ENCODE data around the gene SIAH1. TPM values are rescaled to one million over a fixed set of nuclear protein-coding genes. Genes with fewer than 3 reads are reported as not detected.
"Not testable (repeated sequence)": the region's sequence is repeated elsewhere in the genome, so short reads cannot be mapped to it uniquely, and the experiment has no call there.

Gene SIAH1
- total and polyA plus RNA-seq, 8 donors = 10.9 to 77.7 (median 21.4) TPM

DNA sequence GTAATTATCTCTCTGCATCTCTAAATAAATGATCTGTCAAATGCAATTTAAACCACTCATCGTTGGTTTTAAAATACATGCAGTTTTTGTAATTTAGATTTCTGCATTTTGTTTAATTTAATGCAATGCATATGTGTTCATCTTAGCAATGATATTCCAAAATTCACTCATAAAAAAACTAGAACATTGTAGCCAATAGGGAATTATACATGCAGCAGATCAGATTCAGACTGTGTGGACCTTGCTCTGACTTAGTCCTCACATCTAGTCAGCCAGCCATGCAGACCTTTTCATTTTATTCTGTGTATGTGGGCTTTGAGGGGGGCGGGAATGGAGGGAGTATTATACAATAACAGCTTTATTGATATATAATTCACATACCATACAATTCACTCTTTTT lies 37.3 kb upstream of the SIAH1 start:
- Histone ChIP-seq H3K9me3 (no peaks in the 10 kb centered on the region), H3K27ac (no peak overlapping the region), H3K36me3 (no peaks in the 10 kb centered on the region), H3K4me3 (no peak overlapping the region), H3K27me3 (no peaks in the 10 kb centered on the region), H3K4me1 (no peaks in the 10 kb centered on the region)
- WGBS, 5 donors = 77 to 84% (median 78%) methylated on average over 2 of the region's 2 CpGs
- no peak for DNase-seq
- intact Hi-C loops (cut with DNase I; ENCODE audit: low total_unique reads) = no loop called here
- TF ChIP-seq POLR2A (IDR thresholded peaks at IDR 0.05) = no peak
- TF ChIP-seq EP300 (IDR thresholded peaks at IDR 0.05) = no peak
- no peak for TF ChIP-seq POLR2AphosphoS5 (IDR thresholded peaks at IDR 0.05)
- TF ChIP-seq, protein P1, sequence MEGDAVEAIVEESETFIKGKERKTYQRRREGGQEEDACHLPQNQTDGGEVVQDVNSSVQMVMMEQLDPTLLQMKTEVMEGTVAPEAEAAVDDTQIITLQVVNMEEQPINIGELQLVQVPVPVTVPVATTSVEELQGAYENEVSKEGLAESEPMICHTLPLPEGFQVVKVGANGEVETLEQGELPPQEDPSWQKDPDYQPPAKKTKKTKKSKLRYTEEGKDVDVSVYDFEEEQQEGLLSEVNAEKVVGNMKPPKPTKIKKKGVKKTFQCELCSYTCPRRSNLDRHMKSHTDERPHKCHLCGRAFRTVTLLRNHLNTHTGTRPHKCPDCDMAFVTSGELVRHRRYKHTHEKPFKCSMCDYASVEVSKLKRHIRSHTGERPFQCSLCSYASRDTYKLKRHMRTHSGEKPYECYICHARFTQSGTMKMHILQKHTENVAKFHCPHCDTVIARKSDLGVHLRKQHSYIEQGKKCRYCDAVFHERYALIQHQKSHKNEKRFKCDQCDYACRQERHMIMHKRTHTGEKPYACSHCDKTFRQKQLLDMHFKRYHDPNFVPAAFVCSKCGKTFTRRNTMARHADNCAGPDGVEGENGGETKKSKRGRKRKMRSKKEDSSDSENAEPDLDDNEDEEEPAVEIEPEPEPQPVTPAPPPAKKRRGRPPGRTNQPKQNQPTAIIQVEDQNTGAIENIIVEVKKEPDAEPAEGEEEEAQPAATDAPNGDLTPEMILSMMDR (IDR thresholded peaks at IDR 0.05) = no peak

- WGBS, 5 donors = 40 to 57% (median 45%) methylated on average over 3 of the region's 3 CpGs
- H3K27ac ChIP-seq = no peak overlapping the region
- H3K27me3 ChIP-seq = no peaks in the 10 kb centered on the region
- no peaks in the 10 kb centered on the region for H3K36me3 ChIP-seq
- intact Hi-C loops (cut with DNase I; ENCODE audit: low total_unique reads) = no loop called here
- no peaks in the 10 kb centered on the region for H3K9me3 ChIP-seq
- H3K4me3 ChIP-seq = no peak overlapping the region
- no peaks in the 10 kb centered on the region for H3K4me1 ChIP-seq
- TF ChIP-seq, protein P1 (IDR thresholded peaks at IDR 0.05) = no peak
- no peak for TF ChIP-seq EP300 (IDR thresholded peaks at IDR 0.05)
- no peak for TF ChIP-seq POLR2A (IDR thresholded peaks at IDR 0.05)
- TF ChIP-seq POLR2AphosphoS5 (IDR thresholded peaks at IDR 0.05) = no peak
- no peak for DNase-seq
Measured at GRCh38 chr16:48421741-48422140, 36.5 kb upstream of the SIAH1 start.

GRCh38 chr16:48420437-48420836 lies 35.2 kb upstream of the SIAH1 start:
- Histone ChIP-seq H3K4me1 (no peaks in the 10 kb centered on the region), H3K4me3 (no peak overlapping the region), H3K27me3 (no peaks in the 10 kb centered on the region), H3K36me3 (no peaks in the 10 kb centered on the region), H3K27ac (no peak overlapping the region), H3K9me3 (no peaks in the 10 kb centered on the region)
- no peak for DNase-seq
- WGBS, 5 donors = 57 to 85% (median 80%) methylated on average over 1 of the region's 1 CpG
- intact Hi-C loops (cut with DNase I; ENCODE audit: low total_unique reads) = no loop called here
- no peak for TF ChIP-seq POLR2A (IDR thresholded peaks at IDR 0.05)
- no peak for TF ChIP-seq POLR2AphosphoS5 (IDR thresholded peaks at IDR 0.05)
- TF ChIP-seq EP300 (IDR thresholded peaks at IDR 0.05) = no peak
- TF ChIP-seq, protein P1 (IDR thresholded peaks at IDR 0.05) = no peak

DNA sequence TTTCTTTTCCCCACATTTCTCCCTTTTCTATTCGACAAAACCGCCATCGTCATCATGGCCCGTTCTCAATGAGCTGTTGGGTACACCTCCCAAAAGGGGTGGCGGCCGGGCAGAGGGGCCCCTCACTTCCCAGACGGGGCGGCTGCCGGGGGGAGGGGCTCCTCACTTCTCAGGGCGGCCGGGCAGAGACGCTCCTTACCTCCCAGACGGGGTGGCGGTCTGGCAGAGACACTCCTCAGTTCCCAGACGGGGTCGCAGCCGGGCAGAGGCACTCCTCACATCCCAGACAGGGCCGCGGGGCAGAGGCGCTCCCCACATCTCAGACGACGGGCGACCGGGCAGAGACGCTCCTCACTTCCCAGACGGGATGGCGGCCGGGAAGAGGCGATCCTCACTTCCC lies 31.4 kb upstream of the SIAH1 start:
- 94 to 97% (median 97%) methylated on average over 21 to 29 of the region's 29 CpGs for WGBS, 5 donors
- H3K27me3 ChIP-seq; H3K4me1 ChIP-seq; H3K27ac ChIP-seq; H3K36me3 ChIP-seq; intact Hi-C loops (cut with DNase I; ENCODE audit: low total_unique reads); DNase-seq; H3K9me3 ChIP-seq; H3K4me3 ChIP-seq: not testable (repeated sequence)

DNA sequence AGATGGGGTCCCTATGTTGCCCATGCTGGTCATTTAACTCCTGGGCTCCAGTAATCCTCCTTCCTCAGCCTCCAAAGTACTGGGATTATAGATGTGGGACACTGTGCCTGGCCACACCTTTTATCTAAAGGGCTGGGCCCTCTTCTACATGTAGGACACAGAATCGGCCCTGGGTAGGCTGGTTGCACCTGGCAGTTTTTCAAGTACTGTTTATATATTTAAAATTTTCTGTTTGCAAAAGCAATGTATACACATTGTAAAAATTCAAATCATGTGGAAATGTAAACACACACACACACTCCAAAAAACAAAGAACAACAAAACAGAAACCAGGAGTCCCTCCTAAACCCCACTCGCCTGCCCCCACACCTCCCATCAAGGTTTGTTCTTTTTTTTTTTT lies 28.1 kb upstream of the SIAH1 start:
- intact Hi-C loops (cut with DNase I; ENCODE audit: low total_unique reads) = no loop called here
- Histone ChIP-seq H3K36me3 (no peaks in the 10 kb centered on the region), H3K4me3 (no peak overlapping the region), H3K4me1 (peaks cover 0 to 10% (median 7%) of the 10 kb centered on the region in 4 donors), H3K9me3 (no peaks in the 10 kb centered on the region), H3K27ac (no peak overlapping the region), H3K27me3 (no peaks in the 10 kb centered on the region)
- no peak for DNase-seq
- TF ChIP-seq, protein P1 (IDR thresholded peaks at IDR 0.05) = no peak
- TF ChIP-seq POLR2A (IDR thresholded peaks at IDR 0.05) (no peak), EP300 (IDR thresholded peaks at IDR 0.05) (no peak), POLR2AphosphoS5 (IDR thresholded peaks at IDR 0.05) (no peak)
- 39 to 67% (median 59%) methylated on average over 2 of the region's 2 CpGs for WGBS, 5 donors

All from stomach (tissue), 9 donors.